HepG2 (cell line): ENCODE results near the gene ALOXE3. TPM values are rescaled to one million over a fixed set of nuclear protein-coding genes. Genes with fewer than 3 reads are reported as not detected.

Experiments used
- DPF2 ChIP-seq: sonication (generic); formaldehyde crosslinking; IDR thresholded peaks from 2 replicates; pipeline ENCODE4 v1.4.0; 2020; ENCODE audit warnings: mild to moderate bottlenecking, low read depth, missing genetic modification reagents, borderline replicate concordance
- FOXK1 ChIP-seq: sonication (generic); formaldehyde crosslinking; IDR thresholded peaks from 2 replicates; pipeline ENCODE4 v1.4.0; 2020; ENCODE audit warnings: low read depth, missing genetic modification reagents, borderline replicate concordance
- HNF1A ChIP-seq, 2 experiments: sonication (generic) in 1 of 2; formaldehyde crosslinking in 1 of 2; IDR thresholded peaks; 2 replicates each; pipeline versions ENCODE4 v1.4.0 to v1.6.1; 2016 to 2020; ENCODE audit warnings: borderline replicate concordance in 1 of 2, low read depth in 1 of 2, mild to moderate bottlenecking in 1 of 2, missing genetic modification reagents in 1 of 2
- HNF4A ChIP-seq: sonication (generic); formaldehyde crosslinking; IDR thresholded peaks from 2 replicates; pipeline ENCODE4 v1.4.0; 2020; ENCODE audit warnings: missing genetic modification reagents
- HNRNPLL ChIP-seq: fragments of 200-400 bp; formaldehyde crosslinking; IDR thresholded peaks from 2 replicates; pipeline ENCODE4 v1.6.1; 2017; ENCODE audit warnings: mild to moderate bottlenecking, low read depth, low read length; ENCODE audit not compliant: poor library complexity, severe bottlenecking
- MAX ChIP-seq: IDR thresholded peaks from 2 replicates; pipeline ENCODE4 v1.6.1; 2012; ENCODE audit warnings: inconsistent platforms
- MXD1 ChIP-seq: sonication (generic); formaldehyde crosslinking; IDR thresholded peaks from 2 replicates; pipeline ENCODE4 v1.4.0; 2020; ENCODE audit warnings: mild to moderate bottlenecking, missing genetic modification reagents
- NCOA1 ChIP-seq: sonication (generic); formaldehyde crosslinking; IDR thresholded peaks from 2 replicates; pipeline ENCODE4 v1.9.0; 2021; ENCODE audit warnings: missing genetic modification reagents
- ONECUT2 ChIP-seq: sonication (generic); formaldehyde crosslinking; IDR thresholded peaks from 2 replicates; pipeline ENCODE4 v1.4.0; 2020; ENCODE audit warnings: missing genetic modification reagents
- SNAPC2 ChIP-seq: sonication (generic); formaldehyde crosslinking; IDR thresholded peaks from 2 replicates; pipeline ENCODE4 v1.8.1; 2022; ENCODE audit warnings: mild to moderate bottlenecking, missing genetic modification reagents
- ZBTB25 ChIP-seq: IDR thresholded peaks from 2 replicates; pipeline ENCODE4 v1.6.1; 2018; ENCODE audit warnings: missing genetic modification reagents
- ZNF10 ChIP-seq: sonication (generic); formaldehyde crosslinking; IDR thresholded peaks from 2 replicates; pipeline ENCODE4 v1.4.0; 2020; ENCODE audit warnings: mild to moderate bottlenecking, low read depth, missing genetic modification reagents, borderline replicate concordance
- ZNF687 ChIP-seq: sonication (generic); formaldehyde crosslinking; IDR thresholded peaks from 2 replicates; pipeline ENCODE4 v1.5.1; 2020; ENCODE audit warnings: mild to moderate bottlenecking, missing genetic modification reagents, moderate library complexity
- ZNF709 ChIP-seq: sonication (generic); formaldehyde crosslinking; IDR thresholded peaks from 2 replicates; pipeline ENCODE4 v1.5.0; 2020; ENCODE audit warnings: mild to moderate bottlenecking, missing genetic modification reagents
- polyA plus RNA-seq, 8 experiments: library from polyadenylated mRNA; depleted of rRNA in 3 of 8; stranded (reverse) in 7 of 8; unstranded in 1 of 8; fragments of >200 nt; fragmentation: Illumina TruSeq in 4 of 8; extraction: Trizol in 4 of 8; gene quantifications; 2 replicates each; pipeline versions ENCODE4 v1.2.1 to v1.2.3, GENCODE V29; 2011 to 2016; ENCODE audit warnings: low read depth in 4 of 8, missing spikeins in 1 of 8, mixed read lengths in 1 of 8; ENCODE audit not compliant: insufficient read depth in 1 of 8
- total RNA-seq, 5 experiments: library from RNA; depleted of rRNA; stranded (reverse); fragments of >200 nt; fragmentation: Illumina TruSeq; extraction: Trizol; gene quantifications; 2 replicates each; pipeline ENCODE4 v1.2.3, GENCODE V29; 2016; ENCODE audit warnings: low read depth in 1 of 5
- TF ChIP-seq, protein P1 (sequence below): sonication (generic); formaldehyde crosslinking; IDR thresholded peaks from 2 replicates; pipeline ENCODE4 v1.8.0; 2022; ENCODE audit warnings: missing genetic modification reagents, mild to moderate bottlenecking, borderline replicate concordance

ALOXE3 gene
- total and polyA plus RNA-seq, 2 of the 13 experiments (the other 11 are each of a cell fraction or from before 2014, with no cell fraction given), result 0.07 TPM; not detected in 1

- TF ChIP-seq HNF1A (IDR thresholded peaks at IDR 0.05; ENCODE audit: low read depth) (no peak), HNF1A (CRISPR knock-in tag; IDR thresholded peaks at IDR 0.05; ENCODE audit: borderline replicate concordance) (no peak), SNAPC2 (CRISPR knock-in tag) (0 out of 2 replicates have a peak, but pooled peaks have one; percentile 50), ONECUT2 (CRISPR knock-in tag) (no peak), HNF4A (0 out of 2 replicates have a peak, but pooled peaks have one; percentile 5), DPF2 (CRISPR knock-in tag) (no peak), ZNF709 (CRISPR knock-in tag) (0 out of 2 replicates have a peak, but pooled peaks have one; percentile 36), MXD1 (CRISPR knock-in tag) (no peak), HNRNPLL (peak; percentile 35), NCOA1 (CRISPR knock-in tag) (0 out of 2 replicates have a peak, but pooled peaks have one; percentile 51), FOXK1 (CRISPR knock-in tag) (peak; percentile 44; the same call in 1 of the 2 replicates), ZNF687 (peak; percentile 64), ZBTB25 (CRISPR knock-in tag) (peak; percentile 1; the same call in 1 of the 2 replicates), ZNF10 (CRISPR knock-in tag) (no peak), MAX (peak; percentile 36; the same call in 1 of the 2 replicates)
- TF ChIP-seq, protein P1, sequence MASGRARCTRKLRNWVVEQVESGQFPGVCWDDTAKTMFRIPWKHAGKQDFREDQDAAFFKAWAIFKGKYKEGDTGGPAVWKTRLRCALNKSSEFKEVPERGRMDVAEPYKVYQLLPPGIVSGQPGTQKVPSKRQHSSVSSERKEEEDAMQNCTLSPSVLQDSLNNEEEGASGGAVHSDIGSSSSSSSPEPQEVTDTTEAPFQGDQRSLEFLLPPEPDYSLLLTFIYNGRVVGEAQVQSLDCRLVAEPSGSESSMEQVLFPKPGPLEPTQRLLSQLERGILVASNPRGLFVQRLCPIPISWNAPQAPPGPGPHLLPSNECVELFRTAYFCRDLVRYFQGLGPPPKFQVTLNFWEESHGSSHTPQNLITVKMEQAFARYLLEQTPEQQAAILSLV (CRISPR knock-in tag), result peak; percentile 67; the same call in 1 of the 2 replicates
Measured at GRCh38 chr17:8120520-8121406, 2.4 kb upstream of the ALOXE3 start (continued).
